ENCODE measurements around the gene RGS6.

RGS6 gene

DNA sequence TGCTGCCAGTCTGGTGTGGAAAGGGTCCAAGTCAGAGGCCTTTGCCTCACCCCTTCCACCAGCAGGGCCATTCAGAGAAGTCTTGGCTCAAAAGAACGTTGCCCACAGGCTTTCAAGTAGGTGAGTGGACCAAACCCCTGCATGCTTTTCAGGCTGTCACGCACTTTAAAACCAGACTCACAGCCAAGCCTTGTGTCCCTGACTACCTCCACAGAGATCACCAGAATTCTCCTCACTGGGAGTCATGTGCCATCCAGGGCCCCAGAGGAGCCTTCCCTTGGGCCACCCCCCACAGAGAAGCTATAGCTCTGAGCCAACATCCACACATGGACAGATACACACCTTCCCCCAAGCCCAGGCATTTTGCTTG, 678.6 kb downstream of the RGS6 start:
- Histone ChIP-seq H3K4me3 (ENCODE audit: low read depth, low read length) (no peak overlapping the region), H3K27ac (no peak overlapping the region), H3K27me3 (replicated peaks) (no peaks in the 10 kb centered on the region), H3K36me3 (replicated peaks) (no peaks in the 10 kb centered on the region)
- in situ Hi-C loops (cut with HindIII; ENCODE audit: low pct_ligation_motif_present, low sequenced_read_pairs) = no loop called here
- DNase-seq = no peak
- TF ChIP-seq, protein P1, sequence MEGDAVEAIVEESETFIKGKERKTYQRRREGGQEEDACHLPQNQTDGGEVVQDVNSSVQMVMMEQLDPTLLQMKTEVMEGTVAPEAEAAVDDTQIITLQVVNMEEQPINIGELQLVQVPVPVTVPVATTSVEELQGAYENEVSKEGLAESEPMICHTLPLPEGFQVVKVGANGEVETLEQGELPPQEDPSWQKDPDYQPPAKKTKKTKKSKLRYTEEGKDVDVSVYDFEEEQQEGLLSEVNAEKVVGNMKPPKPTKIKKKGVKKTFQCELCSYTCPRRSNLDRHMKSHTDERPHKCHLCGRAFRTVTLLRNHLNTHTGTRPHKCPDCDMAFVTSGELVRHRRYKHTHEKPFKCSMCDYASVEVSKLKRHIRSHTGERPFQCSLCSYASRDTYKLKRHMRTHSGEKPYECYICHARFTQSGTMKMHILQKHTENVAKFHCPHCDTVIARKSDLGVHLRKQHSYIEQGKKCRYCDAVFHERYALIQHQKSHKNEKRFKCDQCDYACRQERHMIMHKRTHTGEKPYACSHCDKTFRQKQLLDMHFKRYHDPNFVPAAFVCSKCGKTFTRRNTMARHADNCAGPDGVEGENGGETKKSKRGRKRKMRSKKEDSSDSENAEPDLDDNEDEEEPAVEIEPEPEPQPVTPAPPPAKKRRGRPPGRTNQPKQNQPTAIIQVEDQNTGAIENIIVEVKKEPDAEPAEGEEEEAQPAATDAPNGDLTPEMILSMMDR (IDR thresholded peaks at IDR 0.05; ENCODE audit: low read depth, low read length, missing control alignments) = no peak

DNA sequence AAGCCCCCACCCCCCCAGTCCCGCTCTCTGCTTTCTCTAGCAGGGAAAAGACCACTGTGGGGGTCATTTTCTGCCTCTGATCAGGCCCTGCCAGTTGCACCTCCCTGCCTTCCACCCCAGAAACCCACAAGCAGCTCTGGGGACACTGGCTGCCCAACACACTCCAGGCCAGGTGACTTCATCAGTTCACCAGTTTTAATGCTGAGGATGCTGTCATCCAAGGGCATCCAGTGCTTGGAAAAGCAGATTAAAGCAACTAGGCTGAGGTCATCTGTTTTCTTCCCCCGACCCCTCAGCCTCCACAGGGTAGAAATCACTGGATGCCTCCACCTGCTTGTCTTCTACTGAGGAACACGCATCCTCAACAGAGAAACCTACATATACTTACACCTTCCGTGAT, 679.3 kb downstream of the RGS6 start:
- Histone ChIP-seq H3K4me3 (ENCODE audit: low read depth, low read length) (no peak overlapping the region), H3K27me3 (replicated peaks) (no peaks in the 10 kb centered on the region), H3K27ac (no peak overlapping the region), H3K36me3 (replicated peaks) (no peaks in the 10 kb centered on the region)
- no peak for DNase-seq
- TF ChIP-seq, protein P1 (IDR thresholded peaks at IDR 0.05; ENCODE audit: low read depth, low read length, missing control alignments) = no peak
- in situ Hi-C loops (cut with HindIII; ENCODE audit: low pct_ligation_motif_present, low sequenced_read_pairs) = no loop called here

DNA sequence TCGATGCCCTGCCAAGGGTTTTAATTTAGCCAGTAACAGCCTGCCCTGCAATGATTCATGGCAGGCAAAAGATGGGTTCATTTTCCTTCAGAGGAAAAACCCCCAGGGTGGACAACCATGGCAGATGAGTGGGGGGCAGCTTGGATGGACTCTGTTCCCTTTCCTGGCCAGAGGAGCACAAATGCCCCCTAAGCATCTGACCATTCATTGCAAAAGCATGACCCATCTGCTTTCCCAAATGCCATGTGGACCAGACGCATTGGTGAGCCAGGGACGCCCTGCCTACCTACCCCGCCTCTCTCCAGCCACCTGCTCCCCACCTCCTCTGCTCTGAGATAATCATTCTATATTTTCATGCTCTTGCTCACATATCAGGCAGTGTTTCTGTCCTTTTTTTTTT, 679.8 kb downstream of the RGS6 start:
- H3K36me3 ChIP-seq (replicated peaks) = no peaks in the 10 kb centered on the region
- DNase-seq = no peak
- in situ Hi-C loops (cut with HindIII; ENCODE audit: low pct_ligation_motif_present, low sequenced_read_pairs) = no loop called here
- no peak overlapping the region for H3K4me3 ChIP-seq (ENCODE audit: low read depth, low read length)
- TF ChIP-seq, protein P1 (IDR thresholded peaks at IDR 0.05; ENCODE audit: low read depth, low read length, missing control alignments) = no peak
- H3K27me3 ChIP-seq (replicated peaks) = no peaks in the 10 kb centered on the region
- no peak overlapping the region for H3K27ac ChIP-seq

DNA sequence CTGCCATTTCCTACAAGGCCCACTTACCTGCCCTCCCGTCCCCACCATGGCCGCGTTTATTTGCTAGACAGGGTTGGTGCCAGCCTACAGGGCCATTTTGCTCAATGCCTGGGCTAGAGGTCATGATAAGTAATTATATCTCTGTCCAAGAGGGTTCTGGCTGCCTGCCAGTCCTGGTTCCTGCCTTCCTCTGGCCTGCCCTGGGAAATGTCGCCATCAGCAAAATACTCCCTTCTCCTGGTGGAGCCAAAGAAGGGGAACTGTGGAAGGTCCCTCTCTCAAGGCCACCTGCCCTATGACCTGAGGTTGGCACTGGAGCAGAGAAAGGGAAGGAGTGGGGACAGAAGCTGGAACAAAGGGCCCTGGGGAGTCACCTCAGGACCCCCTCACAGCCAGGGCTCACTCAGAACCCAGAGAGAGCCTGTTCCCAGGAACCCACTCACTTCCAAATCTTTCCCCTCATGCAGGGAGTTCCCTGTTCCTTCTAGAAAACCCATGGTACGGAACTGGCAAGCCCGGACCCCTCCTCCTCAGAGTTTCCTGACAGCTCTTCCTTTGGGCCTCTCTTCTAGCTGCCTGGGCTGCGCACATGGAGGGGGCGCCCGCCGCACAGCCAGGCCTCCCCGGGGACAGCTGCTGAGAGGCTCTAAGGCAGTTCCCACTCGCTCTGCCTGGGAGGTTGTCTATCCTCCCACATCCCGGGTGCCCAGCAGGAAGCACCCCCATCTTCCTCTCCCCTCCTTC, 681.2 kb downstream of the RGS6 start:
- Histone ChIP-seq H3K27me3 (replicated peaks) (no peaks in the 10 kb centered on the region), H3K4me3 (ENCODE audit: low read depth, low read length) (no peak overlapping the region), H3K27ac (no peak overlapping the region), H3K36me3 (replicated peaks) (no peaks in the 10 kb centered on the region)
- no peak for DNase-seq
- TF ChIP-seq, protein P1 (IDR thresholded peaks at IDR 0.05; ENCODE audit: low read depth, low read length, missing control alignments) = no peak
- in situ Hi-C loops (cut with HindIII; ENCODE audit: low pct_ligation_motif_present, low sequenced_read_pairs) = no loop called here

DNA sequence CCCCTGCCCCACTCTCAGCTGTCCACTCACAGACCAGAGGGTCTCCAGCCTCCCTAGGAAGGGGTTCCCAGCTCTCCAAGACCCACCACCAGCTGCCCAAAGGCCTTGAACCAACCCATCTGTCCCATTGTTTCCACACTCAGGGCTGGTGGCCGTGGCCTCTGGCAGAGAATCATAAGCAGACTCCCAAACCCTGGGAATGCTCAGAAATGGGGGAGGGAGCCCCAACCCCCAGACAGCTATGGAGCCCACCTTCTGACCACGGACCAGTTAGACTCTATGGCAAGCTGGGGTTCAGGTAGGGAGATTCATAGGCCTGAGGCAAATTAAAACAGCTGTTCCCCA, 681.7 kb downstream of the RGS6 start:
- Histone ChIP-seq H3K27ac (no peak overlapping the region), H3K4me3 (ENCODE audit: low read depth, low read length) (no peak overlapping the region), H3K36me3 (replicated peaks) (no peaks in the 10 kb centered on the region), H3K27me3 (replicated peaks) (no peaks in the 10 kb centered on the region)
- no peak for DNase-seq
- in situ Hi-C loops (cut with HindIII; ENCODE audit: low pct_ligation_motif_present, low sequenced_read_pairs) = no loop called here
- TF ChIP-seq, protein P1 (IDR thresholded peaks at IDR 0.05; ENCODE audit: low read depth, low read length, missing control alignments) = no peak

DNA sequence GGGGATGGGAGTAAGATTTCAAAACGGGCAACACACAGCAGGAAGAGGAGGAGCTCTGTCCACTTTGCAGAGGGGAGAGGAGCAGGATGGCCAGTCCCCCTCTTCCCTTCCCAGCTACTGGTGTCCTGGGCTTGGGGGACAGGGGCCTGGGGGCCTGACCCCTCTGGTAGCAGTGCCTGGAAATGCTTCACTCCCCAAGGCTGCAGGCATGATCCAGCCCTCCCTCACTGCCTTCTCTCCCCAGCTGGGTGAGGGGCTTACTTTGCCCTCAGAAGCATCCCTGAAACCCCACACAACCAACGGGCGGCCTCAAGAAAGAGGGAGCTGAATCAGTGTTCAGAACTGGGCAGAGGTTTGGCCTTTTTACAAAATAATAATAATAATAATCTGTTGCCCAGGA, 682.1 kb downstream of the RGS6 start:
- Histone ChIP-seq H3K27me3 (replicated peaks) (no peaks in the 10 kb centered on the region), H3K4me3 (ENCODE audit: low read depth, low read length) (no peak overlapping the region), H3K36me3 (replicated peaks) (no peaks in the 10 kb centered on the region), H3K27ac (no peak overlapping the region)
- TF ChIP-seq, protein P1 (IDR thresholded peaks at IDR 0.05; ENCODE audit: low read depth, low read length, missing control alignments) = no peak
- in situ Hi-C loops (cut with HindIII; ENCODE audit: low pct_ligation_motif_present, low sequenced_read_pairs) = no loop called here
- DNase-seq = no peak

All from brain microvascular endothelial cell (primary cell).